Activated CD4-positive, alpha-beta T cell treated with anti-CD3 and anti-CD28 coated beads, Interleukin-2, amount 10 ng/mL, durations not matched to agents 7 days and 5 days (primary cell): ENCODE data around the gene CPEB1. TPM values are rescaled to one million over a fixed set of nuclear protein-coding genes. Genes with fewer than 3 reads are reported as not detected.

Experiments used
- CTCF ChIA-PET: fragments of 350-600 bp; sonication (Branson Sonifier 250); formaldehyde crosslinking; loops from one replicate; lab custom pipeline; 2021; ENCODE audit warnings: antibody characterized with exemption; lab: Charles Lee
- POLR2A ChIA-PET: fragments of 350-600 bp; sonication (Branson Sonifier 250); formaldehyde crosslinking; loops from one replicate; lab custom pipeline; 2021; ENCODE audit warnings: antibody characterized with exemption; lab: Charles Lee
- DNase-seq: peaks from one replicate; pipeline ENCODE4 v3.0.0-alpha.2; 2020
- H3K27ac Mint-ChIP-seq: one replicate; pipeline ENCODE4 v1.8.0; 2021; ENCODE audit warnings: mild to moderate bottlenecking, moderate library complexity, mixed read lengths
- H3K27me3 Mint-ChIP-seq: one replicate; pipeline ENCODE4 v1.8.0; 2021; ENCODE audit warnings: mixed read lengths
- H3K36me3 Mint-ChIP-seq: one replicate; pipeline ENCODE4 v1.8.0; 2021; ENCODE audit warnings: low read depth, mixed read lengths
- H3K4me1 Mint-ChIP-seq: one replicate; pipeline ENCODE4 v1.8.0; 2021; ENCODE audit warnings: mixed read lengths
- H3K4me3 Mint-ChIP-seq: one replicate; pipeline ENCODE4 v1.8.0; 2021; ENCODE audit warnings: mild to moderate bottlenecking, moderate library complexity, mixed read lengths
- H3K9me3 Mint-ChIP-seq: one replicate; pipeline ENCODE4 v1.8.0; 2021; ENCODE audit warnings: mixed read lengths
- total RNA-seq, 2 experiments: library from RNA; stranded (reverse); gene quantifications; one replicate each; pipeline ENCODE4 v1.2.3, GENCODE V29; 2021

The CPEB1 gene
- total RNA-seq, 2 experiments from 2014 or later = not detected

GRCh38 chr15:82611348-82611747 is 35.8 kb downstream of the CPEB1 start:
- H3K36me3 Mint-ChIP-seq = no peaks in the 10 kb centered on the region
- CTCF ChIA-PET = no interaction called here
- H3K27ac Mint-ChIP-seq = no peak overlapping the region

DNA sequence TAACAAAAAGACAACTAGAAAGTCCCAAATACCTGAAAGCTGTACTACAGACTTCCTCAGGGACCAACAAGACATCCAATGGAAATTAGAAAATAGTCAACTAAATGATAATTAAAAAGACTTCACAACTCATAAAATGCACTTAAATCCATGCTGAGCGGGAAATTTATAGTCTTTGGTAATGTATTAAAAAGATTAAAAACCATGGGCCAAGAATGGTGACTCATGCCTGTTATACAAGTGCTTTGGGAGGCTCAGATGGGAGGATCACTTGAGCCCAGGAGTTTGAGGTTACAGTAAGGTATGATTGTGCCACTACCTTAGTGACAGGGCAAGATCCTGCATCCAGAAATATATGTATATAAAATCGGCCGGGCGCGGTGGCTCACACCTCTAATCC is 45.0 kb downstream of the CPEB1 start:
- ChIA-PET POLR2A (no interaction called here), CTCF (no interaction called here)
- Mint-ChIP-seq H3K27ac (no peak overlapping the region), H3K4me1 (no peaks in the 10 kb centered on the region), H3K27me3 (peaks cover 9% of the 10 kb centered on the region), H3K9me3 (no peaks in the 10 kb centered on the region), H3K36me3 (no peaks in the 10 kb centered on the region), H3K4me3 (no peak overlapping the region)
- no peak for DNase-seq

More at GRCh38 chr15:82611348-82611747, 35.8 kb downstream of the CPEB1 start:
- Mint-ChIP-seq H3K27me3 (peaks cover 13% of the 10 kb centered on the region), H3K4me3 (no peak overlapping the region), H3K4me1 (no peaks in the 10 kb centered on the region), H3K9me3 (no peaks in the 10 kb centered on the region)
- no peak for DNase-seq
- POLR2A ChIA-PET = no interaction called here

- no peak for DNase-seq
- no peaks in the 10 kb centered on the region for H3K4me1 Mint-ChIP-seq
- no peaks in the 10 kb centered on the region for H3K9me3 Mint-ChIP-seq
- no peaks in the 10 kb centered on the region for H3K36me3 Mint-ChIP-seq
- no peak overlapping the region for H3K27ac Mint-ChIP-seq
- CTCF ChIA-PET = no interaction called here
- H3K27me3 Mint-ChIP-seq = peaks cover 9% of the 10 kb centered on the region
- H3K4me3 Mint-ChIP-seq = no peak overlapping the region
- POLR2A ChIA-PET = no interaction called here
These were observed 47.3 kb downstream of the CPEB1 start for GRCh38 chr15:82599862-82600261.

GRCh38 chr15:82597815-82598214 is 49.3 kb downstream of the CPEB1 start:
- CTCF ChIA-PET = no interaction called here
- Mint-ChIP-seq H3K27me3 (peaks cover 7% of the 10 kb centered on the region), H3K9me3 (no peaks in the 10 kb centered on the region), H3K27ac (no peak overlapping the region), H3K4me3 (no peak overlapping the region), H3K4me1 (no peaks in the 10 kb centered on the region), H3K36me3 (no peaks in the 10 kb centered on the region)
- no peak for DNase-seq
- POLR2A ChIA-PET = no interaction called here

DNA sequence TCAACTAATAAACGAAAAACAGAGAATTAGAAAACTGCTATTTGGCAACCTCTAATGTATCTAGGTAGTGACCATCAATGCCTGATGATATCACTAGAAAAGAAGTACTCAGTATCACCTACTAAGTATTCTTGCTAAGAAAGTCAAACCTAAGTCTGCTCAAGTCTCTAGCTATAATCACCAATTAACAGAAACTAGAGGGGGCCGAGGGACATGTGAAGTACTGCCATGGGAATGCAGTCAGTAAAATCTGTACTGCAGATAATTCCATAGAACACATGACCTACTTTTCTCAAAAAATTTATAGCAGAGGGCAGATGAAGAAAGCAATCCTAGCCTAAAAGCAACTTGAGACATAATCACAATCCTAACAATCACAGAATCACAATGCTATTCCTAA is 51.4 kb downstream of the CPEB1 start:
- no peaks in the 10 kb centered on the region for H3K9me3 Mint-ChIP-seq
- no peaks in the 10 kb centered on the region for H3K4me1 Mint-ChIP-seq
- H3K27me3 Mint-ChIP-seq = peaks cover 9% of the 10 kb centered on the region
- ChIA-PET POLR2A (no interaction called here), CTCF (no interaction called here)
- no peak overlapping the region for H3K4me3 Mint-ChIP-seq
- H3K36me3 Mint-ChIP-seq = no peaks in the 10 kb centered on the region
- DNase-seq = no peak
- no peak overlapping the region for H3K27ac Mint-ChIP-seq

- CTCF ChIA-PET = no interaction called here
These were observed 52.0 kb downstream of the CPEB1 start for GRCh38 chr15:82595203-82595602.

GRCh38 chr15:82587805-82588204 is 59.4 kb downstream of the CPEB1 start:
- no peaks in the 10 kb centered on the region for H3K4me1 Mint-ChIP-seq
- no peaks in the 10 kb centered on the region for H3K9me3 Mint-ChIP-seq
- no peak overlapping the region for H3K27ac Mint-ChIP-seq
- peaks cover 43% of the 10 kb centered on the region for H3K27me3 Mint-ChIP-seq
- H3K4me3 Mint-ChIP-seq = no peak overlapping the region
- POLR2A ChIA-PET = no interaction called here
- CTCF ChIA-PET = no interaction called here
- no peaks in the 10 kb centered on the region for H3K36me3 Mint-ChIP-seq
- no peak for DNase-seq

More at GRCh38 chr15:82595203-82595602, 52.0 kb downstream of the CPEB1 start:
- H3K27ac Mint-ChIP-seq = no peak overlapping the region
- H3K27me3 Mint-ChIP-seq = peaks cover 13% of the 10 kb centered on the region
- H3K9me3 Mint-ChIP-seq = no peaks in the 10 kb centered on the region
- no peak for DNase-seq
- POLR2A ChIA-PET = no interaction called here
- H3K4me1 Mint-ChIP-seq = no peaks in the 10 kb centered on the region
- no peak overlapping the region for H3K4me3 Mint-ChIP-seq
- H3K36me3 Mint-ChIP-seq = no peaks in the 10 kb centered on the region

- H3K27ac Mint-ChIP-seq = no peak overlapping the region
- no peak for DNase-seq
- peaks cover 39% of the 10 kb centered on the region for H3K27me3 Mint-ChIP-seq
- H3K4me1 Mint-ChIP-seq = no peaks in the 10 kb centered on the region
- ChIA-PET POLR2A (no interaction called here), CTCF (no interaction called here)
- H3K4me3 Mint-ChIP-seq = no peak overlapping the region
- H3K36me3 Mint-ChIP-seq = no peaks in the 10 kb centered on the region
- no peaks in the 10 kb centered on the region for H3K9me3 Mint-ChIP-seq
These were observed 62.1 kb downstream of the CPEB1 start for GRCh38 chr15:82585072-82585471.

- H3K9me3 Mint-ChIP-seq = no peaks in the 10 kb centered on the region
- POLR2A ChIA-PET = no interaction called here
These were observed 66.5 kb downstream of the CPEB1 start for GRCh38 chr15:82580713-82581112.

GRCh38 chr15:82575335-82575734 is 71.8 kb downstream of the CPEB1 start:
- Mint-ChIP-seq H3K9me3 (no peaks in the 10 kb centered on the region), H3K27me3 (peaks cover 21% of the 10 kb centered on the region), H3K4me3 (no peak overlapping the region), H3K27ac (no peak overlapping the region), H3K36me3 (no peaks in the 10 kb centered on the region), H3K4me1 (no peaks in the 10 kb centered on the region)
- DNase-seq = no peak
- POLR2A ChIA-PET = no interaction called here
- CTCF ChIA-PET = interaction anchor here (1.6 kb wide), 1 partner anchor 45 kb away, joined by 4 read pairs; no protein-coding TSS in a partner anchor

More at GRCh38 chr15:82580713-82581112, 66.5 kb downstream of the CPEB1 start:
- Mint-ChIP-seq H3K27me3 (peaks cover 17% of the 10 kb centered on the region), H3K4me1 (no peaks in the 10 kb centered on the region), H3K36me3 (no peaks in the 10 kb centered on the region), H3K27ac (no peak overlapping the region), H3K4me3 (no peak overlapping the region)
- DNase-seq = no peak
- CTCF ChIA-PET = no interaction called here

- no peaks in the 10 kb centered on the region for H3K36me3 Mint-ChIP-seq
- ChIA-PET POLR2A (no interaction called here), CTCF (no interaction called here)
- H3K4me1 Mint-ChIP-seq = no peaks in the 10 kb centered on the region
- H3K4me3 Mint-ChIP-seq = no peak overlapping the region
- H3K27ac Mint-ChIP-seq = no peak overlapping the region
- DNase-seq = no peak
- H3K9me3 Mint-ChIP-seq = no peaks in the 10 kb centered on the region
- peaks cover 21% of the 10 kb centered on the region for H3K27me3 Mint-ChIP-seq
These were observed 74.2 kb downstream of the CPEB1 start for GRCh38 chr15:82572986-82573385.

DNA sequence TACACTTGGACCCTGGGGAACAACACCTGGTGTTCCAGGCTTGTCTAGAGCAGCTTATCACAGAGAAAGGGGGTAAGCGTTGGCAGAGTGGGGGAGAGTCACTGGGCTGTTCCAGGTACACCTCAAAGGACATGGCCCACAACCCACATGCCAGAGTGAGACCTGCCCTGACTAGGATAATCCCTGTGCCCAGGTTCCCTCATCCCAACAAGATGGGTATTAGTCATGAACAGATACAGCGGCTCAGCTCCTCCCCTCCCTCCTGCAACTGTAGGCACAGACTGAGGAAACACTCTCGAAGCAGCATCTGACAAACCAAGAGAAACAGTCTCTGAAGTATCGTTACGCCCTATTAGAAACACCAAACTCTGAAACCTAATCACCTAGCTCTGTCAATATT is 74.9 kb downstream of the CPEB1 start:
- peaks cover 21% of the 10 kb centered on the region for H3K27me3 Mint-ChIP-seq
- no peak for DNase-seq
- no peaks in the 10 kb centered on the region for H3K4me1 Mint-ChIP-seq
- no peak overlapping the region for H3K4me3 Mint-ChIP-seq
- no peaks in the 10 kb centered on the region for H3K36me3 Mint-ChIP-seq
- H3K9me3 Mint-ChIP-seq = no peaks in the 10 kb centered on the region
- ChIA-PET POLR2A (no interaction called here), CTCF (no interaction called here)
- no peak overlapping the region for H3K27ac Mint-ChIP-seq

GRCh38 chr15:82571722-82572222 is 75.4 kb downstream of the CPEB1 start:
- Mint-ChIP-seq H3K36me3 (no peaks in the 10 kb centered on the region), H3K9me3 (no peaks in the 10 kb centered on the region), H3K27ac (no peak overlapping the region), H3K4me3 (no peak overlapping the region), H3K27me3 (peaks cover 25% of the 10 kb centered on the region), H3K4me1 (no peaks in the 10 kb centered on the region)
- DNase-seq = no peak
- POLR2A ChIA-PET = no interaction called here
- CTCF ChIA-PET = interaction anchor here (0.6 kb wide), 1 partner anchor 181 kb away, joined by 3 read pairs; no protein-coding TSS in a partner anchor
